HG03103 (cell line): ENCODE measurements around the gene WBP2NL.
"Not testable (repeated sequence)": the region's sequence is repeated elsewhere in the genome, so short reads cannot be mapped to it uniquely, and the experiment has no call there.

Source experiments
- ATAC-seq: cut with Tn5 transposase; IDR thresholded peaks from one replicate; pipeline ENCODE4 v1.9.1; 2021; ENCODE audit warnings: low read depth; ENCODE audit not compliant: unreplicated experiment

The WBP2NL gene

DNA sequence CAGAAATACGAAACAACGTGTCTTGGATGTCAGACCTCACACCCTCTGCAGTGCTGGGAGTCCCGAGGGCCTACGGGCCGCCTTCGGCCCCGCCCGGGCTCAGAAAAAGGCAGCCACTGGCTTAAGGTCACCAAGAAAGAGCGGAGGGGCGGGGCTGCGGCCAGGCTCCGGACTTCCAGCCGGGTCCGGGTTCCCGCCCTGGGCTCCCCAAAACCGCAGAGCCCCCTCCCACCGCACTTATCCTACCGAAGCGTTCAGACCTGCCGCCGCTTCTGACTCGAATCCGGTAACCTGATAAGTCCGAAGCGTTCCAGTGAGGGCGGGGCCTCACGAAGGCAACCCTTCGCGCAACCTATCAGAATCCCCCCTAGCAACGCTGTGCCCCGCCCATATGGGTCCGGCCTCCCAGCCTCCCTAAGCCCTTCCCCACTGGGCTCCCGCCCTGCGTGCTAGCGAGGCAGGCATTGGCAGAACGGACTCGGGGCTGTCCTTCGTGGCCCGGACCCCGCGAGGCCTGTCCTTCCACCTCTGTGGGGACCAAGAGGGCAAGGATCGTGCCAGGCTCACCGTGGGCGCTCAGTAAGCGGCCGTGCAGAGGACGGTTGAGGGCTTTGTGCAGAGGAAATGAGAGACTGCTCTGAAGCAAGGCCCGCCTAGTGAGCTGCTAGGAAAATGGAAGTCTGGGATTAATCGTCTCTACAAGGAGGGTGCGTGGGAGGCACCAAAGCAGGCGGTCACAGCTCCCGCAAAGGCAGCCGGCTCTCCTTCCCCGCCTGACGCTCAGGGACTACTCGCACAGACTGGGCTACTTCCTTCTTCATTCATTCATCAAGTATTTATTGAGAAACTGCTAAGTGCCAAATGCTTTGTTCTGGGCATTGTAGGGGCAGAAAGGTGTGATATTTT lies 72.2 kb downstream of the WBP2NL start, which contains the start of gene NAGA:
NAGA (minus strand) TSS at position 296 of the 906 bp plus-strand sequence. CDS start 515 bp downstream, outside the sequence.
- ATAC-seq: peak; percentile 82

DNA sequence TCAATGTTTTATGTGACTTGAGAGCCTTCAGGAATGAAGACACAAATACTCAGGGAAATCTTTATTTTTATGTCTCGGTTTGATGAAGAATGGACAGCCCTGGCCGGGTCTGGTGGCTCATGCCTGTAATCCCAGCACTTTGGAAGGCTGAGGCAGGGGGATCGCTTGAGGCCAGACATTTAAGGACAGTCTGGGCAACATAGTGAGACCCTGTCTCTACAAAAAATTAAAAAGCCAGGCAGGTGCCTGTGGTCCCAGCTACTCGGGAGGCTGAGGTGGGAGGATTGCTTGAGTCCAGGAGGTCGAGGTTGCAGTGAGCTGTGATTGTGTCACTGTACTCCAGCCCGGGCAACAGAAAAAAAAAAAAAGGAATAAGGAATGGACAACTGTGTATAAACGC lies 72.9 kb downstream of the WBP2NL start:
- ATAC-seq: not testable (repeated sequence)

DNA sequence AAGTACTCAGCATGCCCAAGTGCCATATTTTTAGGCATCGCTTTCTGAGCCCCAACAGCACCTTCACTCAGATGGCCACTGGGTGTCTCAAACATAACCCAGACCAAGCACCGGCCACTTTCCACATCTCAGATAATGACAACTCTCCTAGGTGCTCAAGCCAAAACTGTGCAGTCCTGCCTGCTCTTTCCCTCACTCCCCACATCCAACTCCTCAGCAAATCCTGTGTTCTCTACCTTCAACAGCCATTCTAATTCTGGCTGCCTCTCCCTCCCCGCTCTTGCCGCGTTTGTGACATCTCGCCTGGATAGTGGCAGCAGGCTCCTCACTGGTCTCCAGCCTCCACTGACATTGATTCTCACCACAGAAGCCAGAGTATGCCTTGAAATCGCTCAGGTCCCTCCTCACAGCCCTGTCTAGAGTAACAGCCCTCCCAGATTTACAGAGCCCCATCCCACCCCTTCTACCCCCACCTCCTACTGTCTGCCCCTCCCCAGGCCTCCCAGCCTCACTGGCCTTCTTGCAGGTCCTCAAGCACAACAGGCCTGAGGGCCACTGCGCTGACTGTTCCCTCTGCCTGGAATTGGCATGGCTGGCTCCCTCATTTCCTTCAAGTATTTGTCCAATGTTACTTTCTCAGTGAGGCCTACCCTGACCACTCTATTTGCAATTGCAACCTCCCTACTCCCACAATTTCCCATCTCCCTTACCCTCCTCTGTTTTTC lies 74.2 kb downstream of the WBP2NL start:
- ATAC-seq: no peak

DNA sequence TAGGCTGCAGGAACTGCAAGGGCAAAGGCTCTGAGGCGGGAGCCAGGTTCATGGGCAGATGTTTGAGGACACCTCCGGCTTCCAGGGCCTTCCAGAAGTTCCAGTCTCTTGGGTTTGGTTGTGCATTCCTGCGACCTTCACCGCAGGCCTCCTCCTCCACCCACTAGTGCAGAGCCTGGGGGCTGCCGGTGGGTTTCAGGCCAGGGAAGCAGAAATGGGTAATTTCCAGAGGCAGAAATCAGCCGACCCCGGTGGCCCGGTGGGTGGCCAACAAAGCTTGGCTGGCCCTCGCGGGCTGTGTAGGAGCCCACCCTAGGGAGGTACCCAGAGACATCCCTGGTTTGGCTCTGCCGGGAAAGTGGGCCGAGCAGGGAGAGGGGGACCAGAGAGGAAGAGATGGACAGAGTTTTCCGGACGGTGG lies 75.0 kb downstream of the WBP2NL start:
- no peak for ATAC-seq

DNA sequence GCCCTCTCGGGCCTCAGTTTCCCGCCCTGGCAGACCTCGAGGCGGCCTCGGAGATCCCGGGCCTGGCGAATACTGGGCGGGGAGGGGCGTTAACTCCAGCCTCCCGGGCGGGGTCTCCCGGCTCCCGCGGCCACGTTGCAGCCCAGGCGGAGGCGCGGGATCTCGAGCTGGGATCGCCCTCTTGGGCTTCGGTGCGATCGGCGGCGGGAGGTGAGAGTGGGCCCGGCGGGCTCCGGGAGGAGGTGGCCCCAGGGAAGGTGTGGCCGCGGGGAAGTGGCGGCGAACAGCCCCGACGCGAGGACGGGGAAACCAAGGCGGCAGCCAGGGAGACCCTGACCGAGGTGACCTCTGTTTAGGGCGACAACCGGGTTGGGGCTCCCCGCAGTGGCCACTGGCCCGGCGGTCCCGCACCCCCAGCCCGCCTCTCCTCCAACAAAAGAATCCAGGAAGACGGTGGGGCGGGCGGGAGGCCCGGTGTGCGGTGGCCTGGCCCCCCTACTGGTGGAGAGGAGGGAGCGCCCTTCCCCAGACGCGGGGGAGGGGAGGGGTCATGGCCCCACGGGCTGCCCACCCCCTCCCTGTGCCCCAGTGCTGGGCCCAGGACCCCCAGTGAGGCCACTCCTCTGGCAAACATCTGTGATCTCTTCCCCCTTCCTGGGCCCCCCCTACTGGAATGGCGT lies 75.7 kb downstream of the WBP2NL start, which contains the start of gene PHETA2:
PHETA2 (plus strand) TSS at position 117 of the 680 bp plus-strand sequence. CDS start 3,046 bp downstream, outside the sequence.
- ATAC-seq: no peak

DNA sequence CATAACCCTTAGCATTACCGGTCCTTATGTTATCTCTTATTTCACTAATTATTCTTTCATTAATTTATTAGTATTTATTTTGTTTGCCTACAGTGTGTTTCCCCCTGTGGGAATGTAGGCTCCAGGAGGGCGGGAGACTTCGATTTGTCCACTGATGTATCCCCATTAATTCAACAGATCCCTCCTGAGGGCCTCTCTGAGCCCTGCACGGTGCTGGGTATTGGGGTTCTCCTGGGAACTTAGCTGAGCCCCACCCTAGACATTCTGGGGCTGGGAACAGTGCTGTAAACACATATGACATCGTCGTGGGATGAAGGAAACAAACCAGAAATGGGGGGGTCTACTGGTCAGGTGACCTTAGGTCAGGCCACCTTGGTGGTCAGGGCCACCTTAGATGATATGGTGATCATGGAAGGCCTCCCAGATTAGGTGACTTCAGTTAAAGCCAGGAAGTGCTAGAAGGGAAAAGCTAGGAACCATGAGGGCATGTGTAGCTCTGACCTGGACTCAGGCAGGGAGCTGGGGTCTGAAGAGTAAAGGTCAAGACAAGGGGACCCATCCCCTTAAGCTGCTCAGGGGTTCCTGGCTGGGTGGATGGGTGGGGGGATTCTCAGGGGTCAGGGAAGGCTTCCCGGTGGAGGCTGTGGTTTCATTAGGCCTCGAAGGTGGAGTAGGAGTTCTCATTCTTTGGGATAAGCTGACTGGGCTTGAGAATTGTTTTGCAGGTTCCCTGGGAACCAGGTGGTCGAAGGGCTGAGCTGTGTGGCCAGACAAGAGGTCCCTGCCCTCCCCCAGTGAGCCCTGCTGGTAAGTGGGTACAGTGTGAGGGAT lies 76.5 kb downstream of the WBP2NL start:
- ATAC-seq: no peak

DNA sequence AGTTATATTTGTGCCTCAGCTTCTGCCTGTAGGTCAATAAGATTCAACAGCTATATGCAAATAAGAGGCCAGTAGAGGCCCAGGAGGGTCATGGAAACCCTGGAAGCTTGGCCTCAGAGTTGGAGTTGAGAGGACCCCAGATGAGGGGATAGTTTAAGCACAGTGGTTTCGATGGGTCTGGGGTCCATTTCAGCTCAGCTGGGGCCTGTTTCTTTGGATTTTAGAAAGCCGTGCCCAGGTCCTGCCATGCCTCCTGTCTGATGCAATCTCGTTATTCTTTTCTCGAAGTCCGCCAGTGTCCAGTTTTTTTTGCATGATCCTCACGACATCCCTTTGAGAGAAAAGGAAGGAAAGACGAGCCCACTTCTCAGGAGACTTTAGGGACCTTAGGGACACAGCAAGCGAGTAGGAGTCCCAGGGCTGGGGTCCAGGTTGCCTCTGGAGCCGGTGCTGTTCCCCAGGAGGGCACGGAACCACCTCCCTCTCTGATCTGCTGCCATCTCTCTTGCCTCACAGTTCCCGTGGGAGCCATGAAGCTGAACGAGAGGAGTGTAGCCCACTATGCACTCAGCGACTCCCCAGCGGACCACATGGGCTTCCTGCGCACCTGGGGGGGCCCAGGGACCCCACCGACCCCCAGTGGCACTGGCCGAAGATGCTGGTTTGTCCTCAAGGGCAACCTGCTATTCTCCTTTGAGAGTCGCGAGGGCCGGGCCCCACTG lies 78.3 kb downstream of the WBP2NL start:
- no peak for ATAC-seq

DNA sequence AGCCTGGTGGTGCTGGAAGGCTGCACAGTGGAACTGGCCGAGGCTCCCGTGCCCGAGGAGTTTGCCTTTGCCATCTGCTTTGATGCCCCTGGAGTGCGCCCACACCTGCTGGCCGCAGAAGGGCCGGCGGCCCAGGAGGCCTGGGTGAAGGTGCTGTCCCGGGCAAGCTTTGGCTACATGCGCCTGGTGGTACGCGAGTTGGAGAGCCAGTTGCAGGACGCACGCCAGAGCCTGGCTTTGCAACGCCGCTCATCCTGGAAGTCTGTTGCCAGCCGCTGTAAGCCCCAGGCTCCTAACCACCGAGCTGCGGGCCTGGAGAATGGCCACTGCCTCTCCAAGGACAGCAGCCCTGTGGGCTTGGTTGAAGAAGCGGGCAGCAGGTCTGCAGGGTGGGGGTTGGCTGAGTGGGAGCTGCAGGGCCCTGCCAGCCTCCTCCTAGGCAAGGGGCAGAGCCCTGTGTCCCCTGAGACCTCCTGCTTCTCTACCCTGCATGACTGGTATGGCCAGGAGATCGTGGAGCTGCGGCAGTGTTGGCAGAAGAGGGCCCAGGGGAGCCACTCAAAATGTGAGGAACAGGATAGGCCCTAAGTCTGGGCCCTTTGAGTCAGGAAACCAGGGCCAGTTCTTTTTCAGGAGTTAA lies 79.0 kb downstream of the WBP2NL start:
- ATAC-seq: no peak
